B cell (primary cell): ENCODE results near the gene PP2D1.

Source experiments
- EZH2 ChIP-seq: IDR thresholded peaks from 2 replicates; pipeline ENCODE4 v1.6.1; 2012; ENCODE audit warnings: borderline replicate concordance, low read depth, mild to moderate bottlenecking, moderate library complexity, low read length; ENCODE audit not compliant: insufficient read depth, poor library complexity, severe bottlenecking
- TF ChIP-seq, protein P1 (sequence below): fragments of 200-600 bp; IDR thresholded peaks from one replicate; pipeline ENCODE4 v1.8.0; 2022; ENCODE audit warnings: antibody characterized with exemption, mild to moderate bottlenecking

GRCh38 chr3:20041197-20041780 lies 29.2 kb upstream of the PP2D1 start:
- TF ChIP-seq EZH2 = no peak
- TF ChIP-seq, protein P1, sequence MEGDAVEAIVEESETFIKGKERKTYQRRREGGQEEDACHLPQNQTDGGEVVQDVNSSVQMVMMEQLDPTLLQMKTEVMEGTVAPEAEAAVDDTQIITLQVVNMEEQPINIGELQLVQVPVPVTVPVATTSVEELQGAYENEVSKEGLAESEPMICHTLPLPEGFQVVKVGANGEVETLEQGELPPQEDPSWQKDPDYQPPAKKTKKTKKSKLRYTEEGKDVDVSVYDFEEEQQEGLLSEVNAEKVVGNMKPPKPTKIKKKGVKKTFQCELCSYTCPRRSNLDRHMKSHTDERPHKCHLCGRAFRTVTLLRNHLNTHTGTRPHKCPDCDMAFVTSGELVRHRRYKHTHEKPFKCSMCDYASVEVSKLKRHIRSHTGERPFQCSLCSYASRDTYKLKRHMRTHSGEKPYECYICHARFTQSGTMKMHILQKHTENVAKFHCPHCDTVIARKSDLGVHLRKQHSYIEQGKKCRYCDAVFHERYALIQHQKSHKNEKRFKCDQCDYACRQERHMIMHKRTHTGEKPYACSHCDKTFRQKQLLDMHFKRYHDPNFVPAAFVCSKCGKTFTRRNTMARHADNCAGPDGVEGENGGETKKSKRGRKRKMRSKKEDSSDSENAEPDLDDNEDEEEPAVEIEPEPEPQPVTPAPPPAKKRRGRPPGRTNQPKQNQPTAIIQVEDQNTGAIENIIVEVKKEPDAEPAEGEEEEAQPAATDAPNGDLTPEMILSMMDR = no peak
